Thoracic aorta (tissue), 2 donors: ENCODE results near the gene MARF1. TPM values are rescaled to one million over a fixed set of nuclear protein-coding genes. Genes with fewer than 3 reads are reported as not detected.

ENCODE experiments used
- ATAC-seq: fragments of 150-250 bp; one replicate; pipeline ENCODE4 v1.8.0; 2017; ENCODE audit warnings: low read depth; ENCODE audit not compliant: insufficient number of reproducible peaks, low FRiP score
- DNase-seq: peaks from one replicate; pipeline ENCODE4 v3.0.0-alpha.2; 2020; ENCODE audit warnings: low spot score
- H3K27ac ChIP-seq, 2 donors: fragments of 200-600 bp; sonication (generic); 1 replicate in 1 of 2; 2 replicates in 1 of 2; pipeline ENCODE4 v1.5.1; 2016; ENCODE audit warnings: mild to moderate bottlenecking in 2 of 2, moderate library complexity in 2 of 2
- H3K27me3 ChIP-seq: fragments of 200-600 bp; sonication (generic); replicated peaks from 2 replicates; pipeline ENCODE4 v1.6.0; 2016; ENCODE audit warnings: mild to moderate bottlenecking; ENCODE audit not compliant: insufficient read depth
- H3K36me3 ChIP-seq: fragments of 200-600 bp; sonication (generic); one replicate; pipeline ENCODE4 v1.5.1; 2016
- H3K4me1 ChIP-seq, 2 donors: fragments of 200-600 bp; sonication (generic); 1 replicate in 1 of 2; 2 replicates in 1 of 2; pipeline versions ENCODE4 v1.5.1 to v1.6.0; 2016; ENCODE audit warnings: low read depth in 2 of 2, mild to moderate bottlenecking in 1 of 2; ENCODE audit not compliant: control insufficient read depth in 1 of 2
- H3K4me3 ChIP-seq: fragments of 200-600 bp; sonication (generic); 2 replicates; pipeline ENCODE4 v1.5.1; 2016; ENCODE audit warnings: mild to moderate bottlenecking
- H3K9me3 ChIP-seq: fragments of 200-600 bp; sonication (generic); 2 replicates; pipeline ENCODE4 v1.5.1; 2016
- CTCF ChIP-seq: fragments of 200-600 bp; sonication (generic); IDR thresholded peaks from one replicate; pipeline ENCODE4 v1.5.1; 2019; ENCODE audit warnings: antibody characterized with exemption
- total RNA-seq, 2 donors: library from RNA; depleted of rRNA; stranded (reverse); fragments of >200 nt; gene quantifications; one replicate each; pipeline versions ENCODE4 v1.1.0 to v1.2.3, GENCODE V29; 2016

The MARF1 gene
- total RNA-seq, 2 donors from 2014 or later: 35.7 to 49.6 TPM

GRCh38 chr16:15566095-15566494 lies 76.9 kb downstream of the MARF1 start:
- Histone ChIP-seq H3K9me3 (no peaks in the 10 kb centered on the region), H3K27me3 (no peaks in the 10 kb centered on the region), H3K4me1 (no peaks in the 10 kb centered on the region), H3K36me3 (peaks cover 7% of the 10 kb centered on the region), H3K4me3 (no peak overlapping the region), H3K27ac (no peak overlapping the region)
- DNase-seq: no peak
- ATAC-seq: no peak
- no peak for TF ChIP-seq CTCF

DNA sequence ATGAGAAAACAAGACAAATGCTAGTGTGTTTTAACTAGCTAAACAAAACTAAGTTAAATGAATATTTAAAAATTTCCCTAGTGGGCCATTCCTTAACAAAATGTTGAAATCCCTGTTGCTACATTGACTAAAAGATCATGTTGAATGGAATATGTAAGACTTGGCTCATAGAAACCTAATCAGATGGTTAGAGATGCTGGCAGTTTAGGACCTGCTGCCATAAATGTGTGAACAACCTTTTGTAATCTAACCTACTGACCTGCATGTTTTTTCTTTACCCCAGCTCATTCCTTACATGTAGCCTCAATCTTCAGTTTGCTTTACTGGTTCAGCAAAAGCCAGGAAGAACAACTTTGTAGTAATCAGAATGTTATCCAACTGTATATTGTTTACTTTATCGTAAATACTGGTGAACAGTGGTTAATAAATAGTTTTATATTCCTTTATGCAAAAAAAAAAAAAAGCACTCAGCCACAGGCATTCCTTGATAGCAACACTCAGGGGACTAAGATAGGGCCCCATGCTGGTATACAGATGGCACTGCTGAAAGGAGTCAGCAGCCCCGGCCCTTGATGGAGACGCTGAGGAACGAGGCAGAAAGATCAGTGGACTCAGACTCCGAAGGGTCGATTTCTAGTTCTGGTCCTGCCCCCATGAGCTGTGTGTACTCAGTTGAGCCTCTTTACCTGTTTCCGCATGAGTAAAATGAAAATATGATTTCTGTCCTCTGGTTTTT lies 78.2 kb downstream of the MARF1 start:
- ATAC-seq (no peak), DNase-seq (no peak)
- no peaks in the 10 kb centered on the region for H3K27me3 ChIP-seq
- no peak overlapping the region for H3K27ac ChIP-seq
- H3K4me1 ChIP-seq: no peaks in the 10 kb centered on the region
- H3K9me3 ChIP-seq: no peaks in the 10 kb centered on the region
- no peak overlapping the region for H3K4me3 ChIP-seq
- peaks cover 7% of the 10 kb centered on the region for H3K36me3 ChIP-seq
- no peak for TF ChIP-seq CTCF

DNA sequence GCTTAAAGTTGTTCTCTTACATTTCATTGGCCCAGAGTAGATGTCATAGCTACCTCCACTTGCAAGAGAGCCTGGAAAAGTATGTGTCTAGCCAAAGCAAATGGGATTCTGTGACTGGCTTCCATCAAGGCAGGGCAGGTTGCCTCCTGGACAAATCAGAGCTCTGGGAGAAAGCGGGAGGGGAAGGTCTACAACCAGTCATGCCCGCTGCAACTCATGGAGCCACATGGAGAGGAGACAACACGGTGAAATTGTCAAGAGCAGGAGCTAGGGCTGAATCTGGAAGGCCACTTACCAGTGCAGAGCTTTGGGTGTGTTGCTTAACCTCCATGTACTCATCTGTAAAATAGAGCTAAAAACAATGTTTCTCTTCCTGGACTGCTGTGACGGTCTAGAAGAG lies 83.8 kb downstream of the MARF1 start:
- peaks cover 4% of the 10 kb centered on the region for H3K36me3 ChIP-seq
- DNase-seq (no peak), ATAC-seq (no peak)
- H3K27ac ChIP-seq: no peak overlapping the region
- TF ChIP-seq CTCF: no peak
- no peaks in the 10 kb centered on the region for H3K4me1 ChIP-seq
- H3K27me3 ChIP-seq: no peaks in the 10 kb centered on the region
- no peak overlapping the region for H3K4me3 ChIP-seq
- H3K9me3 ChIP-seq: no peaks in the 10 kb centered on the region

DNA sequence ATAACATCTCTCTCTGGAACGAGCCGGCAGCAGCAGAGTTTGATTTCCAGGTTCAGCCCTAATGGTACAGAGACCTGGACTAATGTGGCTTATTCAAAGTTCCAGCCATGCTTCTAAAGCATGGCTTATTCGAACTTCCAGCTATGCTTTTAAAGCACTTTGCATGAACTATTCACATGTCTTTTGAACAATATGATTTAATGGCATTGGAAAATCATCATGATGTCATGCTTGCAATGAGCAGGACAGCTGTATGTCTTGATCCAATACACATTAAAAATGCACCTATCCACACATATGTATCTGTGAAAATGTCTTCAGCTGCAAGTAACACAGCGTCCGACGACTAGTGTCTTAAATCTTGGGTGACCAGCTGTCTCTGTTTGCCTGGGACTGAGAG lies 85.7 kb downstream of the MARF1 start:
- no peak for TF ChIP-seq CTCF
- ATAC-seq: no peak
- Histone ChIP-seq H3K9me3 (no peaks in the 10 kb centered on the region), H3K27me3 (no peaks in the 10 kb centered on the region), H3K27ac (no peak overlapping the region), H3K4me1 (no peaks in the 10 kb centered on the region), H3K36me3 (peaks cover 4% of the 10 kb centered on the region), H3K4me3 (no peak overlapping the region)
- no peak for DNase-seq

DNA sequence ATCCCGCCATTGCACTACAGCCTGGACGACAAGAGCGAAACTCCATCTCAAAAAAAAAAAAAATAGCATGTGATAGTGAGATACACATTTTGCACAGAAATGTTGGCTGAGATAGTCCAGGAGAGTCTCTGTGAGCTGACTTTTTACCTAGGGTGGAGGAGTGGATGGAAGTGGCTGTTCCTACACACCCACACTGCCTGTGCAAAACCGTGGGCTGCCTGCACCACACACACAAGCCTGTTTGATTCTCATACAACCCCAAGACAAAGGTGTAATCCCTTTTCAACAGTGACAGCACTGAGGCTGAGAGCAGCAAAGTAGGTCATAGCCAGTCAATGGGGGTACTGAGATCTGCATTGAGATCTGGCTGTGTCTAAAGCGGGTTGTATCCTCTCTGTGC lies 86.8 kb downstream of the MARF1 start:
- ATAC-seq (no peak), DNase-seq (no peak)
- Histone ChIP-seq H3K4me1 (no peaks in the 10 kb centered on the region), H3K4me3 (no peak overlapping the region), H3K9me3 (no peaks in the 10 kb centered on the region), H3K27ac (no peak overlapping the region), H3K27me3 (no peaks in the 10 kb centered on the region), H3K36me3 (peaks cover 4% of the 10 kb centered on the region)
- TF ChIP-seq CTCF: no peak
